Stomach (tissue), 19 donors: ENCODE results near the gene FAM25G. TPM values are rescaled to one million over a fixed set of nuclear protein-coding genes. Genes with fewer than 3 reads are reported as not detected.
"Not testable (repeated sequence)": the region's sequence is repeated elsewhere in the genome, so short reads cannot be mapped to it uniquely, and the experiment has no call there.

ENCODE experiments used
- DNase-seq, 2 donors: peaks; one replicate each; pipeline versions ENCODE4 v3.0.0 to v3.0.0-alpha.2; 2013 to 2019
- H3K27ac ChIP-seq, 5 donors: fragments of 200-600 bp in 4 of 5; sonication (generic) in 4 of 5; one replicate each; pipeline ENCODE4 v1.5.1; 2013 to 2019; ENCODE audit warnings: mild to moderate bottlenecking in 1 of 5, moderate library complexity in 1 of 5
- H3K27me3 ChIP-seq, 3 donors: fragments of 200-600 bp; sonication (generic); one replicate each; pipeline ENCODE4 v1.5.1; 2017 to 2019; ENCODE audit warnings: mixed run types in 1 of 3
- H3K36me3 ChIP-seq, 4 donors: fragments of 200-600 bp; sonication (generic); 1 replicate in 3 of 4; 2 replicates in 1 of 4; pipeline ENCODE4 v1.5.1; 2016 to 2019
- H3K4me1 ChIP-seq, 4 donors: fragments of 200-600 bp; sonication (generic); one replicate each; pipeline ENCODE4 v1.5.1; 2016 to 2019
- H3K4me3 ChIP-seq, 4 donors: fragments of 200-600 bp; sonication (generic) in 3 of 4; one replicate each; pipeline ENCODE4 v1.5.1; 2016 to 2019; ENCODE audit warnings: mild to moderate bottlenecking in 1 of 4
- H3K9me3 ChIP-seq, 4 donors: fragments of 200-600 bp; sonication (generic); one replicate each; pipeline ENCODE4 v1.5.1; 2016 to 2019
- WGBS, 5 donors: extraction: QIAGEN DNeasy Blood & Tissue Kit in 3 of 5; methylation state at CpG; one replicate each; pipeline versions ENCODE4 v1.1.5 to v1.1.7; 2013 to 2018; 5-methylcytosine and 5-hydroxymethylcytosine counted together
- intact Hi-C: fragments of 100-400 bp; cut with DNase I; formaldehyde crosslinking; loops from one replicate; pipeline ENCODE4 v1.15.1; 2023; ENCODE audit warnings: low total_unique reads
- long read RNA-seq, 10 donors: transcript quantifications; one replicate each; lab custom pipeline, GENCODE V29; 2026
- polyA plus RNA-seq, 3 donors: library from polyadenylated mRNA; stranded (reverse); fragments of 200-250 nt; gene quantifications; one replicate each; pipeline ENCODE4 v1.2.3, GENCODE V29; 2013
- total RNA-seq, 5 donors: library from RNA; depleted of rRNA; stranded (reverse); fragments of >200 nt; gene quantifications; one replicate each; pipeline versions ENCODE4 v1.1.0 to v1.2.3, GENCODE V29; 2014 to 2016
- donor health status: healthy with polysubstance abuse.
- donor health status: Bipolar disorder and iron deficiency.
- donor health status: healthy.

Gene FAM25G
- total RNA-seq (not detected), polyA plus RNA-seq (not detected)
- long read RNA-seq, donor 1: 0 reads
- long read RNA-seq, donor 2: 0 reads
- long read RNA-seq, donor 3: 0 reads
- long read RNA-seq, donor 4: 0 reads
- long read RNA-seq, donor 5: 0 reads
- long read RNA-seq, donor 6: 0 reads
- long read RNA-seq, donor 7: 0 reads
- long read RNA-seq, donor 8: 0 reads
- long read RNA-seq, donor 9: 0 reads
- long read RNA-seq, donor 10: 0 reads

GRCh38 chr10:47491600-47491999, at the start of gene FAM25G:
Gene FAM25G, minus strand, starts transcription at chr10:47491700. Its CDS starts 26 bp downstream, at chr10:47491674.
- H3K4me1 ChIP-seq, H3K27ac ChIP-seq, H3K27me3 ChIP-seq, H3K4me3 ChIP-seq, DNase-seq, H3K36me3 ChIP-seq, H3K9me3 ChIP-seq, intact Hi-C loops: not testable (repeated sequence)
- WGBS, 5 donors: 81 to 84% methylated on average over 5 to 7 of the region's 9 CpGs; no CpG with 5 or more reads in 3 of the 5 donors

- H3K4me3 ChIP-seq, H3K9me3 ChIP-seq, H3K4me1 ChIP-seq, DNase-seq, intact Hi-C loops, H3K36me3 ChIP-seq, H3K27ac ChIP-seq, H3K27me3 ChIP-seq: not testable (repeated sequence)
- WGBS, 5 donors: 29 to 71% (median 50%) methylated on average over 1 of the region's 3 CpGs; no CpG with 5 or more reads in 1 of the 5 donors
Measured at GRCh38 chr10:47536430-47536829, 44.9 kb upstream of the FAM25G start.

GRCh38 chr10:47523475-47523874, 32.0 kb upstream of the FAM25G start, which contains the start of gene AGAP9:
Gene AGAP9, minus strand, starts transcription at chr10:47523638. Its CDS starts 112 bp downstream, at chr10:47523526.
- DNase-seq, H3K4me3 ChIP-seq, H3K9me3 ChIP-seq, H3K27me3 ChIP-seq, H3K27ac ChIP-seq, H3K4me1 ChIP-seq, intact Hi-C loops, H3K36me3 ChIP-seq: not testable (repeated sequence)
- no CpG with 5 or more reads among the region's 20 CpGs for WGBS, 5 donors

- H3K4me3 ChIP-seq, H3K27me3 ChIP-seq, H3K4me1 ChIP-seq, H3K9me3 ChIP-seq, H3K27ac ChIP-seq, intact Hi-C loops: not testable (repeated sequence)
- 60 to 97% (median 88%) methylated on average over 4 to 9 of the region's 9 CpGs for WGBS, 5 donors
- DNase-seq: peak in 1 of 2 donors; percentile 0
- peaks cover 0 to 11% (median 5%) of the 10 kb centered on the region in 4 donors for H3K36me3 ChIP-seq
Measured at GRCh38 chr10:47502313-47502712, 10.8 kb upstream of the FAM25G start.

- H3K4me1 ChIP-seq, intact Hi-C loops, H3K36me3 ChIP-seq, H3K27me3 ChIP-seq, DNase-seq, H3K27ac ChIP-seq, H3K9me3 ChIP-seq, H3K4me3 ChIP-seq: not testable (repeated sequence)
- WGBS, 5 donors: 0 to 43% methylated on average over 1 of the region's 6 CpGs; no CpG with 5 or more reads in 3 of the 5 donors
Measured at GRCh38 chr10:47494226-47494625, 2.7 kb upstream of the FAM25G start.

GRCh38 chr10:47489630-47490029, 1.9 kb downstream of the FAM25G start:
- intact Hi-C loops, H3K4me1 ChIP-seq: not testable (repeated sequence)
- WGBS, 5 donors: 74 to 100% (median 98%) methylated on average over 2 of the region's 7 CpGs; no CpG with 5 or more reads in 2 of the 5 donors

GRCh38 chr10:47485943-47486342, 5.6 kb downstream of the FAM25G start:
- H3K36me3 ChIP-seq, H3K27me3 ChIP-seq, H3K4me3 ChIP-seq, H3K27ac ChIP-seq, intact Hi-C loops, DNase-seq, H3K4me1 ChIP-seq, H3K9me3 ChIP-seq: not testable (repeated sequence)
- 62 to 90% (median 76%) methylated on average over 1 to 3 of the region's 4 CpGs; no CpG with 5 or more reads in 1 of the 5 donors for WGBS, 5 donors

More at GRCh38 chr10:47489630-47490029, 1.9 kb downstream of the FAM25G start:
- not testable (repeated sequence) for H3K9me3 ChIP-seq, H3K36me3 ChIP-seq, H3K27ac ChIP-seq, H3K27me3 ChIP-seq, DNase-seq, H3K4me3 ChIP-seq

GRCh38 chr10:47484786-47485185, 6.7 kb downstream of the FAM25G start:
- DNase-seq, H3K27me3 ChIP-seq, H3K27ac ChIP-seq, intact Hi-C loops, H3K9me3 ChIP-seq, H3K4me1 ChIP-seq, H3K4me3 ChIP-seq, H3K36me3 ChIP-seq: not testable (repeated sequence)
- 90 to 100% (median 92%) methylated on average over 1 to 11 of the region's 11 CpGs for WGBS, 5 donors

- intact Hi-C loops, H3K27ac ChIP-seq, H3K4me3 ChIP-seq, H3K9me3 ChIP-seq, H3K4me1 ChIP-seq, H3K27me3 ChIP-seq, H3K36me3 ChIP-seq, DNase-seq: not testable (repeated sequence)
- WGBS, 5 donors: 88 to 100% (median 89%) methylated on average over 2 to 8 of the region's 11 CpGs
Measured at GRCh38 chr10:47483923-47484322, 7.6 kb downstream of the FAM25G start, which contains the start of gene ANXA8. Gene ANXA8, minus strand, starts transcription at chr10:47484115. Its CDS starts 182 bp downstream, at chr10:47483933.

GRCh38 chr10:47482367-47482766, 9.1 kb downstream of the FAM25G start:
- H3K9me3 ChIP-seq, H3K36me3 ChIP-seq, H3K27me3 ChIP-seq, H3K4me3 ChIP-seq, H3K27ac ChIP-seq, H3K4me1 ChIP-seq, intact Hi-C loops, DNase-seq: not testable (repeated sequence)
- WGBS, 5 donors: no CpG with 5 or more reads among the region's 1 CpG

GRCh38 chr10:47481768-47482181, 9.7 kb downstream of the FAM25G start:
- H3K9me3 ChIP-seq, intact Hi-C loops, H3K36me3 ChIP-seq, H3K4me3 ChIP-seq, H3K27ac ChIP-seq, H3K27me3 ChIP-seq, H3K4me1 ChIP-seq, DNase-seq: not testable (repeated sequence)
- WGBS, 5 donors: 70 to 79% (median 73%) methylated on average over 5 of the region's 6 CpGs; no CpG with 5 or more reads in 2 of the 5 donors

- H3K4me3 ChIP-seq, H3K9me3 ChIP-seq, H3K27me3 ChIP-seq, H3K36me3 ChIP-seq, H3K4me1 ChIP-seq, intact Hi-C loops, DNase-seq, H3K27ac ChIP-seq: not testable (repeated sequence)
- WGBS, 5 donors: 49 to 59% (median 56%) methylated on average over 7 to 8 of the region's 10 CpGs; no CpG with 5 or more reads in 2 of the 5 donors
Measured at GRCh38 chr10:47481182-47481766, 10.2 kb downstream of the FAM25G start.
